T-helper 9 cell (primary cell): Measurements from ENCODE around the gene CCDC77.
A peak's percentile ranks its signal among the peaks of the same experiment; 100 is the strongest.
"Not testable (repeated sequence)": the region's sequence is repeated elsewhere in the genome, so short reads cannot be mapped to it uniquely, and the experiment has no call there.

Experiments used
- DNase-seq: peaks from one replicate; pipeline ENCODE4 v3.0.0-alpha.2; 2020
- total RNA-seq, 2 donors: gene quantifications; one replicate each; lab custom pipeline; 2026; lab: John Stamatoyannopoulos, UW

Gene CCDC77
- total RNA-seq = 7.0 to 12.6 reads per million in 2 donors

GRCh38 chr12:401235-402028 is at the start of gene CCDC77:
Gene CCDC77, plus strand, starts transcription at chr12:401644. Its CDS starts 7,740 bp downstream, at chr12:409384.
- peak; percentile 86 for DNase-seq

DNA sequence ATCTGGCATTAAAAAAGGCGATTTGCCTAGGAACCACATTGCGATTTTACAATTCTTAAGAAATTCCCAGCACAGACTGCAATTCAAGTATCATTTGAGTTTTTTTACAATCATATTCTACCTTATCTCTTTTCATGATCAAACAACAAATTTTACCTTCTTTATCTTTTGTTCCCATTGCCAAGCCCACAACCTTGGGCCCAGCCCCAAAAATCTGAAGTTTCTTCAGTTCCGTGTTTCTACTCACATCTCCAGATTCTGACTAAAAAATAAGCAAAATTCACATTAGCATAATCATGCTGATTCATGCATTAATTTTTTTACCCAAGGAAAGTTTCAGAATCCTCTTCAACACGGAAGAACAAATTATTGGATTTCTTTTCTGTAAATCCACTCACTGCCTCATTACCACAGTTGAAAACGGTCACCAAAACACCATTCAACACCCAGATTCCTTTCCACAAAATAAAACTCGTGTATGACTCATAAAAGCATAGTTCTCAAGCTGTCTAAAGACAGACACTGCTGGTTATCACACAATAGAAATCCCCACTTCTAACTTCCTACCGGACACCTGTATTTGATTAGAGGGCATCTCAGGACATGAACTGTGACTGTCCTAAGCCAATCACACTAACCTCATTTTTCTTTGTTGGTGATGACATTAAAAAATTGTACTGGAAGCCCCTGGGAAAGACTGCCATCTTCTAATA is 45.0 kb upstream of the CCDC77 start:
- DNase-seq = no peak

GRCh38 chr12:359091-359490 is 42.4 kb upstream of the CCDC77 start:
- DNase-seq = no peak

- no peak for DNase-seq
These were observed 34.6 kb upstream of the CCDC77 start for GRCh38 chr12:366820-367219.

DNA sequence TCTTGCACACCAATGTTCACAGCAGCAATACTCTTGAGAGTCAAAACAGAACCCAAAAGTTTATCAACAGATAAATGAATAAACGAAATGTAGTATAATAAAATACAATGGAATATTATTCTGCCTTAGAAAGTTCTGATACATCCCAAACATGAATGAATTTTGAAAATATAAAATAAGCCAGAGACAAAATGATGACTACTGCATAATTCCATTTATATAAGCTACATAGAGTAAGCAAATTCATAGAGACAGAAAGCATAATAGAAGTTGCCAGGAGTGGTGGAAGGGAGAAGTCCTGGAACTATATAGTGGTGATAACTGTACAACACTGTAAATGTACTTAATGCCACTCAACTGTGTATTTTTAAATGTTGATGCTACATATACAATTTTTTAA is 33.5 kb upstream of the CCDC77 start:
- DNase-seq = no peak

DNA sequence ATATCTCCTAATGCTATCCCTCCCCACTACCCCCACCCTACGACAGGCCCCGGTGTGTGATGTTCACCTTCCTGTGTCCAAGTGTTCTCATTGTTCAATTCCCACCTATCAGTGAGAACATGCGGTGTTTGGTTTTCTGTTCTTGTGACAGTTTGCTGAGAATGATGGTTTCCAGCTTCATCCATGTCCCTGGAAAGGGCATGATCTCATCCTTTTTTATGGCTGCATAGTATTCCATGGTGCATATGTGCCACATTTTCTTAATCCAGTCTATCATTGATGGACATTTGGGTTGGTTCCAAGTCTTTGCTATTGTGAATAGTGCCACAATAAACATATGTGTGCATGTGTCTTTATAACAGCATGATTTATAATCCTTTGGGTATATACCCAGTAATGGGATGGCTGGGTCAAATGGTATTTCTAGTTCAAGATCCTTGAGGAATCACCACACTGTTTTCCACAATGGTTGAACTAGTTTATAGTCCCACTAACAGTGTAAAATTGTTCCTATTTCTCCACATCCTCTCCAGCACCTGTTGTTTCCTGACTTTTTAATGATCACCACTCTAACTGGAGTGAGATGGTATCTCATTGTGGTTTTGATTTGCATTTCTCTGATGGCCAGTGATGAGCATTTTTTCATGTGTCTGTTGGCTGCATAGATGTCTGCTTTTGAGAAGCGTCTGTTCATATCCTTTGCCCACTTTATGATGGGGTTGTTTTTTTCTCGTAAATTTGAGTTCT is 30.5 kb upstream of the CCDC77 start:
- DNase-seq = not testable (repeated sequence)

- DNase-seq = no peak
These were observed 14.8 kb upstream of the CCDC77 start for GRCh38 chr12:386651-387050.

GRCh38 chr12:388012-388411 is 13.4 kb upstream of the CCDC77 start:
- DNase-seq = no peak

- peak; percentile 40 for DNase-seq
These were observed 12.8 kb upstream of the CCDC77 start for GRCh38 chr12:388541-389141.

DNA sequence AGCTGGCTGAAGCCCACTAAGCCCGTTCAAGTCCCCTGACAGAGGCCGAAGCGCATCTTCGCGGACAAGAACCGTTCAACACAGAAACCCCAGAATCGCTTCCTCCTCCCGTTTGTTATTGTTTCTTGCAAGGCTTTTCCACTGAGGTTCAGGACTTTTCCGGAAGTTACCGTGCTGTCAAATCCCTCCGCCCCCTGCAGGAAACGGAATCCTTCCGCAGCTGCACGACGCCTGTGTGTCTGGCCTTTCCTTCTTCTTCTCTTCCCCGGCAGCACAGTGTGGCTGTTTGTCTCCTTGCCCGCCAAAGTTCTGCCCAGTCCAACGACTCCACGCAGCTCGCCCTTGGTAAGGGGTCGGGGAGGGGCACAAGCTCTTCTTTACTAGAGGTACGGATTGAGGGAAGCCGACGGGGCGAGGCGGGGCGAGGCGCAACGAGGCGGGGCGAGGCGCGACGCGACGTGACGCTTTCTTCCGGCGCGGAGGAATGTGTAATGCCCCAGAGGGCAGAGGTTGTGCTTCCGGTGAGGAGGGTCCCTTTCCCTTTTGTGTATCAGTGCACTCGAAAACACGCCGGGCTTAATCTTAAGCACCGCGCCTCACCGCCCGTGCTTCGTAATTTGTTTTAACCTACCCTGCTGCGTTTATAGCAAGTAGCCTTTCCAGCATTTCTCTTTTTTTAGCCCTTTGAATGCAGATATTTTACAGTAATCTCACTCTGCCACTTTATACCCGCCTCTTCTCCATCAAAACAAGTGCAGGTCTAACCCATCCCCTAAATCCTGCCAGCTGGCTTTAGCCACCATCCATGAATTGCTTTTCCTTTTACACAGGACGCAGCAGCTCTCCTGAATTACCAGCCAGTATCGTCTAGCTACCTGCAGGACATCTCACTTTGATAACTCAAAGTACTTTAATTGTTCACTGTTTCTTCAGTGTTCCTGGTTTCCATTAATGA is 12.0 kb upstream of the CCDC77 start, which contains the start of gene KDM5A:
TSS of gene KDM5A (minus strand) at position 179 of the 955 bp plus-strand sequence. CDS start 229 bp downstream, outside the sequence.
- peak; percentile 86 for DNase-seq

DNA sequence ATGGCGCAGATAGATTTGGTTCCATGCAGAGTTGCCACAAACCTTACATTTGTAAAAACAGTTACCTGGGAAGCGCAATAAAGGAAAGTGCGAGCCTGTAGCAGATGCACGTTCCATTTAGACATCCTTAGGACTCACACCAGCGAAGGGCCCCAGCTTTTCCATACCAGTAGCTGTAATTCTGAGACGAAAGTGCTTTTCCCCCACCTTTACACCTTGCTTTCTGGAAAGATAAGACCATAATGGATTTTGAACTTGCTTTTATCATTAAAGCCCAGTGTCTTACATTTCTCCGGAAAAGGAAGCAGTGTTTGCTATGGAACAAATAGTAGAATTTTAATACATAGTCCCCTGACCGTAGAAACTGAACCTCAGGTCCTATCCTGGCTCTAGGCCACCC is 616 bp upstream of the CCDC77 start:
- no peak for DNase-seq

GRCh38 chr12:402029-402389 is 565 bp downstream of the CCDC77 start:
- no peak for DNase-seq

GRCh38 chr12:414859-415258 is 13.4 kb downstream of the CCDC77 start:
- no peak for DNase-seq

DNA sequence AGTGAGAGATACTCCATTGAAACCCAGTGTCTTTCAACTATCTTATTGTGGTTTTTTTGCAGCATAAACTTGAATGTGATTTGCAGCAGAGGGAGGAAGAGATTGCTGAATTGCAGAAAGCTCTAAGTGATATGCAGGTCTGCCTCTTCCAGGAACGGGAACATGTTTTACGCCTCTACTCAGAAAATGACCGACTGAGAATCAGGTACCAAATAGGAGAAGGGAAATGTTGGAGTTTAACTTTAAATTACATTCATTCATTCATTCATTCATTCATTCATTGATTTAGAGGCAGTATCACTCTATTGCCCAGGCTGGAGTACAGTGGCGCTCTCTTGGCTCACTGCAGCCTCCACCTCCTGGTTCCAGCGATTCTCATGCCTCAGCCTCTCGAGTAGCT is 17.0 kb downstream of the CCDC77 start:
- DNase-seq = no peak

DNA sequence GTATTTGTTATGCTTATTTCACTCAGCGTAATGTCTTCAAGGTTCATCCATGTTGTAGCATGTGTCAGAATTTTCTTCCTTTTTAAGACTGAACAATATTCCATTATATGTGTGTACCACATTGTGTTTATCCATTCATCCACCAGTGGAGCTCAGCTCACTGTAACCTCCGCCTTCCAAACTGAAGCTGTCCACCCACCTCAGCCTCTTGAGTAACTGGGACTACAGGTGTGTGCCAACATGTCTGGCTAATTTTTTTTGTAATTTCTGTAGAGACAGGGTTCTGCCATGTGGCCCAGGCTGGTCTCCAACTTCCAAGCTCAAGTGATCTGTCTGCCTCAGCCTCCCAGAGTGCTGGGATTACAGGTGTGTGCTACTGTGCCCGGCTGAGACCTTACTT is 21.1 kb downstream of the CCDC77 start:
- no peak for DNase-seq

GRCh38 chr12:435737-436136 is 34.3 kb downstream of the CCDC77 start:
- not testable (repeated sequence) for DNase-seq

GRCh38 chr12:442235-442884 is 40.9 kb downstream of the CCDC77 start:
- DNase-seq = peak; percentile 41

DNA sequence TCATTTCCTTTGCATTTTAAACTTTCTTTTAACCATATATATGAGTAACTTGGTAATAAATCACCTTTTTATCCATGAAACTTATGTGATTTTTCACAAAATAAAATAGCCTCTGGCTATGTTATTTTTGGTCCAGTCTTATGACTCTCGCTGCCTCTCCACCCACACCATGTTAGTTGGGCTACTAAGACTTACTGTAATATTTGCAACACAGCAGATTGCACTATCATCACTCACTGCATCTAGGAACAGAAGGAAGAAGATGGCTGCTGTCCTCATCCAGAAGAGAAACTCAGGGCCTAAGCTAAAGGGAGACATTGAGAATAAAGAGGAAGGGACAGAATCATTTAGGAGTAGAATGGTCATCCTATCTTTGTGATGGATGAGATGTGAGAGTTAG is 45.7 kb downstream of the CCDC77 start:
- DNase-seq = no peak

GRCh38 chr12:449203-449602 is 47.8 kb downstream of the CCDC77 start:
- DNase-seq = no peak

DNA sequence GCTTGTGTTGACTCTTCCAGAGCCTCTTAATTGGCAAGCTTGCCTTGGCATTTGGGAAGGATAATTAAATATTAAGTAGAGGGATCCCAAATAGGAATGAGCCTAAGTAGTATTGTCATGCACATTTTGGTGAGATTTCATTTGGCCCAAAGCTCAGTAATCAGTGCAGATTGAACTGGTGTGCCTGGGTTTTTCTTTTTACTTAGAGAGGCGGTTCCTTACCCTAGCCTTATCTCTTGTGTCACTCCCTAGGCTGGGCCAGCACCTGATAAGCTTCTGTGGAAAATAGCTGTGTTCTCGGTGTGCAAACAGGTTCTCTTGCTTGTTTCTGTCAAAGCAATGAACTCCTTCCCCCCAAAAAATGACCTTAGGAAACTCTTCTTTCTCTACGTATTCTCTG is 49.0 kb downstream of the CCDC77 start:
- no peak for DNase-seq

- peak; percentile 59 for DNase-seq
These were observed 51.3 kb downstream of the CCDC77 start for GRCh38 chr12:452667-453210.
